Measurements from ENCODE around the gene LIN7B. TPM values are rescaled to one million over a fixed set of nuclear protein-coding genes. Genes with fewer than 3 reads are reported as not detected.
A peak's percentile ranks its signal among the peaks of the same experiment; 100 is the strongest.

Gene LIN7B
- total and polyA plus RNA-seq, 9 of the 15 experiments (the other 6 are each of a cell fraction or from before 2014, with no cell fraction given), result 0.89 to 15.7 (median 4.0) TPM

DNA sequence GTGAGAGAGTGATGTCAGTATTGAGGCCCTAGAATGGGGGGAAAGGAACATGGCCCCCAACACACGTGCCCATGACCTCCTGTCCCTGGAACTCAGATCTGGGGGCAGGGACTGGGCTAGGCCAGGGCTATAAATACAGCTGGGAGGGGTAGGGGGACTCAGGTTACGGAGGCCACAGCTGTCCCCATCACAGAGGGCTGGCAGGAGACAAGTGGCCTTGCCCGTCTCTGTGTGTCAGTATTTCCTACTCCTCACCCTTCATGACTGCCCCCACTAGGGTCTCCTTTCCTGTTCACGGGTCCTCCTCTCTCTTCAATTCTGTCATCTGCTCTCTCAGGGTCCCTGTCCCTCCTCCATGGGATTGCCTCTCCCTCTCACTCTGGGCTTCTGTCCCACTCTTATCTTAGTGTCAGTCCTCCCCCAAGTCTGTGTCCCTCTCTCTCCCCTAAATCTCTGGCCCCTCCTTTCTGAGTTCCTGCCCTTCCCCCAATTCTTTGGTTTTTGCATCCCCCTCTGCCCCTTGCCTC lies 41.7 kb downstream of the LIN7B start (continued):
- TF ChIP-seq ZNF263 (CRISPR knock-in tag; IDR thresholded peaks at IDR 0.05; ENCODE audit: borderline replicate concordance) (peak; percentile 81), PRPF4 (IDR thresholded peaks at IDR 0.05; ENCODE audit: insufficient read depth, low read depth, low read length, poor library complexity, severe bottlenecking) (no peak), ZNF75A (CRISPR knock-in tag; IDR thresholded peaks at IDR 0.05) (no peak), SP2 (IDR thresholded peaks at IDR 0.05; ENCODE audit: extremely low read depth, low read depth, low read length, poor library complexity, severe bottlenecking) (no peak), ZNF175 (CRISPR knock-in tag; IDR thresholded peaks at IDR 0.05; ENCODE audit: low read depth) (no peak), SRSF7 (optimal IDR thresholded peaks at IDR 0.05; ENCODE audit: low read depth, low read length) (no peak), TEAD4 (IDR thresholded peaks at IDR 0.05; ENCODE audit: low read length) (no peak), TEAD4 (CRISPR knock-in tag; IDR thresholded peaks at IDR 0.05; ENCODE audit: borderline replicate concordance) (no peak), NCOA2 (IDR thresholded peaks at IDR 0.05; ENCODE audit: partially characterized antibody in 2 of 2) (no peak), LCOR (CRISPR knock-in tag; IDR thresholded peaks at IDR 0.05) (no peak; the same call in 1 of the 2 replicates), CHD1 (IDR thresholded peaks at IDR 0.05; ENCODE audit: low read length) (no peak)
- TF ChIP-seq, protein P1, sequence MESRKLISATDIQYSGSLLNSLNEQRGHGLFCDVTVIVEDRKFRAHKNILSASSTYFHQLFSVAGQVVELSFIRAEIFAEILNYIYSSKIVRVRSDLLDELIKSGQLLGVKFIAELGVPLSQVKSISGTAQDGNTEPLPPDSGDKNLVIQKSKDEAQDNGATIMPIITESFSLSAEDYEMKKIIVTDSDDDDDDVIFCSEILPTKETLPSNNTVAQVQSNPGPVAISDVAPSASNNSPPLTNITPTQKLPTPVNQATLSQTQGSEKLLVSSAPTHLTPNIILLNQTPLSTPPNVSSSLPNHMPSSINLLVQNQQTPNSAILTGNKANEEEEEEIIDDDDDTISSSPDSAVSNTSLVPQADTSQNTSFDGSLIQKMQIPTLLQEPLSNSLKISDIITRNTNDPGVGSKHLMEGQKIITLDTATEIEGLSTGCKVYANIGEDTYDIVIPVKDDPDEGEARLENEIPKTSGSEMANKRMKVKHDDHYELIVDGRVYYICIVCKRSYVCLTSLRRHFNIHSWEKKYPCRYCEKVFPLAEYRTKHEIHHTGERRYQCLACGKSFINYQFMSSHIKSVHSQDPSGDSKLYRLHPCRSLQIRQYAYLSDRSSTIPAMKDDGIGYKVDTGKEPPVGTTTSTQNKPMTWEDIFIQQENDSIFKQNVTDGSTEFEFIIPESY (CRISPR knock-in tag; IDR thresholded peaks at IDR 0.05), result no peak
- TF ChIP-seq, protein P2, sequence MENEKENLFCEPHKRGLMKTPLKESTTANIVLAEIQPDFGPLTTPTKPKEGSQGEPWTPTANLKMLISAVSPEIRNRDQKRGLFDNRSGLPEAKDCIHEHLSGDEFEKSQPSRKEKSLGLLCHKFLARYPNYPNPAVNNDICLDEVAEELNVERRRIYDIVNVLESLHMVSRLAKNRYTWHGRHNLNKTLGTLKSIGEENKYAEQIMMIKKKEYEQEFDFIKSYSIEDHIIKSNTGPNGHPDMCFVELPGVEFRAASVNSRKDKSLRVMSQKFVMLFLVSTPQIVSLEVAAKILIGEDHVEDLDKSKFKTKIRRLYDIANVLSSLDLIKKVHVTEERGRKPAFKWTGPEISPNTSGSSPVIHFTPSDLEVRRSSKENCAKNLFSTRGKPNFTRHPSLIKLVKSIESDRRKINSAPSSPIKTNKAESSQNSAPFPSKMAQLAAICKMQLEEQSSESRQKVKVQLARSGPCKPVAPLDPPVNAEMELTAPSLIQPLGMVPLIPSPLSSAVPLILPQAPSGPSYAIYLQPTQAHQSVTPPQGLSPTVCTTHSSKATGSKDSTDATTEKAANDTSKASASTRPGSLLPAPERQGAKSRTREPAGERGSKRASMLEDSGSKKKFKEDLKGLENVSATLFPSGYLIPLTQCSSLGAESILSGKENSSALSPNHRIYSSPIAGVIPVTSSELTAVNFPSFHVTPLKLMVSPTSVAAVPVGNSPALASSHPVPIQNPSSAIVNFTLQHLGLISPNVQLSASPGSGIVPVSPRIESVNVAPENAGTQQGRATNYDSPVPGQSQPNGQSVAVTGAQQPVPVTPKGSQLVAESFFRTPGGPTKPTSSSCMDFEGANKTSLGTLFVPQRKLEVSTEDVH (IDR thresholded peaks at IDR 0.05; ENCODE audit: low read depth, partially characterized antibody), result no peak
- TF ChIP-seq, protein P3, sequence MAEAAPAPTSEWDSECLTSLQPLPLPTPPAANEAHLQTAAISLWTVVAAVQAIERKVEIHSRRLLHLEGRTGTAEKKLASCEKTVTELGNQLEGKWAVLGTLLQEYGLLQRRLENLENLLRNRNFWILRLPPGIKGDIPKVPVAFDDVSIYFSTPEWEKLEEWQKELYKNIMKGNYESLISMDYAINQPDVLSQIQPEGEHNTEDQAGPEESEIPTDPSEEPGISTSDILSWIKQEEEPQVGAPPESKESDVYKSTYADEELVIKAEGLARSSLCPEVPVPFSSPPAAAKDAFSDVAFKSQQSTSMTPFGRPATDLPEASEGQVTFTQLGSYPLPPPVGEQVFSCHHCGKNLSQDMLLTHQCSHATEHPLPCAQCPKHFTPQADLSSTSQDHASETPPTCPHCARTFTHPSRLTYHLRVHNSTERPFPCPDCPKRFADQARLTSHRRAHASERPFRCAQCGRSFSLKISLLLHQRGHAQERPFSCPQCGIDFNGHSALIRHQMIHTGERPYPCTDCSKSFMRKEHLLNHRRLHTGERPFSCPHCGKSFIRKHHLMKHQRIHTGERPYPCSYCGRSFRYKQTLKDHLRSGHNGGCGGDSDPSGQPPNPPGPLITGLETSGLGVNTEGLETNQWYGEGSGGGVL (CRISPR knock-in tag; IDR thresholded peaks at IDR 0.05), result no peak
- TF ChIP-seq, protein P4, sequence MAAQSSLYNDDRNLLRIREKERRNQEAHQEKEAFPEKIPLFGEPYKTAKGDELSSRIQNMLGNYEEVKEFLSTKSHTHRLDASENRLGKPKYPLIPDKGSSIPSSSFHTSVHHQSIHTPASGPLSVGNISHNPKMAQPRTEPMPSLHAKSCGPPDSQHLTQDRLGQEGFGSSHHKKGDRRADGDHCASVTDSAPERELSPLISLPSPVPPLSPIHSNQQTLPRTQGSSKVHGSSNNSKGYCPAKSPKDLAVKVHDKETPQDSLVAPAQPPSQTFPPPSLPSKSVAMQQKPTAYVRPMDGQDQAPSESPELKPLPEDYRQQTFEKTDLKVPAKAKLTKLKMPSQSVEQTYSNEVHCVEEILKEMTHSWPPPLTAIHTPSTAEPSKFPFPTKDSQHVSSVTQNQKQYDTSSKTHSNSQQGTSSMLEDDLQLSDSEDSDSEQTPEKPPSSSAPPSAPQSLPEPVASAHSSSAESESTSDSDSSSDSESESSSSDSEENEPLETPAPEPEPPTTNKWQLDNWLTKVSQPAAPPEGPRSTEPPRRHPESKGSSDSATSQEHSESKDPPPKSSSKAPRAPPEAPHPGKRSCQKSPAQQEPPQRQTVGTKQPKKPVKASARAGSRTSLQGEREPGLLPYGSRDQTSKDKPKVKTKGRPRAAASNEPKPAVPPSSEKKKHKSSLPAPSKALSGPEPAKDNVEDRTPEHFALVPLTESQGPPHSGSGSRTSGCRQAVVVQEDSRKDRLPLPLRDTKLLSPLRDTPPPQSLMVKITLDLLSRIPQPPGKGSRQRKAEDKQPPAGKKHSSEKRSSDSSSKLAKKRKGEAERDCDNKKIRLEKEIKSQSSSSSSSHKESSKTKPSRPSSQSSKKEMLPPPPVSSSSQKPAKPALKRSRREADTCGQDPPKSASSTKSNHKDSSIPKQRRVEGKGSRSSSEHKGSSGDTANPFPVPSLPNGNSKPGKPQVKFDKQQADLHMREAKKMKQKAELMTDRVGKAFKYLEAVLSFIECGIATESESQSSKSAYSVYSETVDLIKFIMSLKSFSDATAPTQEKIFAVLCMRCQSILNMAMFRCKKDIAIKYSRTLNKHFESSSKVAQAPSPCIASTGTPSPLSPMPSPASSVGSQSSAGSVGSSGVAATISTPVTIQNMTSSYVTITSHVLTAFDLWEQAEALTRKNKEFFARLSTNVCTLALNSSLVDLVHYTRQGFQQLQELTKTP (IDR thresholded peaks at IDR 0.05; ENCODE audit: low read depth in 1 of 2, partially characterized antibody in 2 of 2), result no peak
